Nephron (organoid): Measurements from ENCODE around the gene SMAD6.

ENCODE experiments used
- H3K27ac Mint-ChIP-seq, 3 experiments: 2 replicates each; pipeline ENCODE4 v1.8.0; 2020; ENCODE audit warnings: mixed read lengths in 3 of 3, mild to moderate bottlenecking in 2 of 3, moderate library complexity in 1 of 3
- H3K27me3 Mint-ChIP-seq: 2 replicates; pipeline ENCODE4 v1.8.0; 2021; ENCODE audit warnings: low read depth, mild to moderate bottlenecking, moderate library complexity, mixed read lengths
- H3K36me3 Mint-ChIP-seq: 2 replicates; pipeline ENCODE4 v1.8.0; 2020; ENCODE audit warnings: low read depth, mixed read lengths
- H3K4me1 Mint-ChIP-seq: 2 replicates; pipeline ENCODE4 v1.8.0; 2020; ENCODE audit warnings: mixed read lengths
- H3K4me3 Mint-ChIP-seq, 3 experiments: 2 replicates each; pipeline ENCODE4 v1.8.0; 2020; ENCODE audit warnings: mild to moderate bottlenecking in 3 of 3, mixed read lengths in 3 of 3, moderate library complexity in 2 of 3
- H3K9me3 Mint-ChIP-seq: 2 replicates; pipeline ENCODE4 v1.8.0; 2020; ENCODE audit warnings: mixed read lengths
- TF ChIP-seq, protein P1 (sequence below), 3 experiments: fragments of 200-600 bp; sonication (generic); IDR thresholded peaks; one replicate each; pipeline ENCODE4 v1.5.0; 2021; ENCODE audit warnings: antibody characterized with exemption in 3 of 3; ENCODE audit not compliant: unreplicated experiment in 3 of 3

SMAD6 gene

DNA sequence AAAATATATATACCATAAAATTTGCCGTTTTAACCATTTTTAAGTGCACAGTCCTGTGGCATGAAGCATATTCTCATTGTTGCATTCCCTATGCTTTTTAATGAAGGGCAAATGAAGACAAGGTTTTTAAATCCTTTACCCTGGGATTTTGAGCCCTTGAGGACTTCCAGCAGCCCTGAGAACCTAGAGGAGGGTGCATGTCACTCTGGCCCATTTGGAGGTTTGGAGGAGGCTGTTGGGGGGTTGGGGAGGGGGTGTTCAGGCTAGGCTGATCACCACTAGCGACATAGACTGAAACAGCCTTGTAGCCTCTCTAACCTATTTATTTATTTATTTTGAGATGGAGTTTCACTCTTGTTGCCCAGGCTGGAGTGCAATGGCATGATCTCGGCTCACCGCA is 86.0 kb downstream of the SMAD6 start:
- Mint-ChIP-seq H3K27me3 (peaks cover 3% of the 10 kb centered on the region), H3K4me3 (no peak overlapping the region), H3K9me3 (no peaks in the 10 kb centered on the region), H3K36me3 (peaks cover 12% of the 10 kb centered on the region), H3K4me1 (peaks cover 28% of the 10 kb centered on the region), H3K27ac (peak overlapping the region in 1 of 3 experiments; percentile 54)
- TF ChIP-seq, protein P1, sequence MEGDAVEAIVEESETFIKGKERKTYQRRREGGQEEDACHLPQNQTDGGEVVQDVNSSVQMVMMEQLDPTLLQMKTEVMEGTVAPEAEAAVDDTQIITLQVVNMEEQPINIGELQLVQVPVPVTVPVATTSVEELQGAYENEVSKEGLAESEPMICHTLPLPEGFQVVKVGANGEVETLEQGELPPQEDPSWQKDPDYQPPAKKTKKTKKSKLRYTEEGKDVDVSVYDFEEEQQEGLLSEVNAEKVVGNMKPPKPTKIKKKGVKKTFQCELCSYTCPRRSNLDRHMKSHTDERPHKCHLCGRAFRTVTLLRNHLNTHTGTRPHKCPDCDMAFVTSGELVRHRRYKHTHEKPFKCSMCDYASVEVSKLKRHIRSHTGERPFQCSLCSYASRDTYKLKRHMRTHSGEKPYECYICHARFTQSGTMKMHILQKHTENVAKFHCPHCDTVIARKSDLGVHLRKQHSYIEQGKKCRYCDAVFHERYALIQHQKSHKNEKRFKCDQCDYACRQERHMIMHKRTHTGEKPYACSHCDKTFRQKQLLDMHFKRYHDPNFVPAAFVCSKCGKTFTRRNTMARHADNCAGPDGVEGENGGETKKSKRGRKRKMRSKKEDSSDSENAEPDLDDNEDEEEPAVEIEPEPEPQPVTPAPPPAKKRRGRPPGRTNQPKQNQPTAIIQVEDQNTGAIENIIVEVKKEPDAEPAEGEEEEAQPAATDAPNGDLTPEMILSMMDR (IDR thresholded peaks at IDR 0.05; ENCODE audit: unreplicated experiment in 3 of 3) = no peak

- H3K27me3 Mint-ChIP-seq = peaks cover 3% of the 10 kb centered on the region
- H3K4me1 Mint-ChIP-seq = peaks cover 19% of the 10 kb centered on the region
- H3K9me3 Mint-ChIP-seq = no peaks in the 10 kb centered on the region
- H3K4me3 Mint-ChIP-seq = no peak overlapping the region
- peaks cover 4% of the 10 kb centered on the region for H3K36me3 Mint-ChIP-seq
- TF ChIP-seq, protein P1 (IDR thresholded peaks at IDR 0.05; ENCODE audit: unreplicated experiment in 3 of 3) = peak in 2 of 3 experiments; percentile 20 to 43
- peak overlapping the region in 2 of 3 experiments; percentile 64 to 81 for H3K27ac Mint-ChIP-seq
Observed at GRCh38 chr15:66789029-66790025, 87.3 kb downstream of the SMAD6 start.

GRCh38 chr15:66795851-66796250 is 93.8 kb downstream of the SMAD6 start:
- Mint-ChIP-seq H3K36me3 (no peaks in the 10 kb centered on the region), H3K9me3 (no peaks in the 10 kb centered on the region), H3K4me3 (no peak overlapping the region), H3K4me1 (peaks cover 2% of the 10 kb centered on the region), H3K27me3 (peaks cover 3% of the 10 kb centered on the region), H3K27ac (no peak overlapping the region)
- TF ChIP-seq, protein P1 (IDR thresholded peaks at IDR 0.05; ENCODE audit: unreplicated experiment in 3 of 3) = no peak

GRCh38 chr15:66796343-66796742 is 94.3 kb downstream of the SMAD6 start:
- Mint-ChIP-seq H3K4me3 (no peak overlapping the region), H3K4me1 (peaks cover 7% of the 10 kb centered on the region), H3K27me3 (peaks cover 3% of the 10 kb centered on the region), H3K9me3 (no peaks in the 10 kb centered on the region), H3K36me3 (no peaks in the 10 kb centered on the region), H3K27ac (peak overlapping the region in 1 of 3 experiments; percentile 40)
- TF ChIP-seq, protein P1 (IDR thresholded peaks at IDR 0.05; ENCODE audit: unreplicated experiment in 3 of 3) = no peak

DNA sequence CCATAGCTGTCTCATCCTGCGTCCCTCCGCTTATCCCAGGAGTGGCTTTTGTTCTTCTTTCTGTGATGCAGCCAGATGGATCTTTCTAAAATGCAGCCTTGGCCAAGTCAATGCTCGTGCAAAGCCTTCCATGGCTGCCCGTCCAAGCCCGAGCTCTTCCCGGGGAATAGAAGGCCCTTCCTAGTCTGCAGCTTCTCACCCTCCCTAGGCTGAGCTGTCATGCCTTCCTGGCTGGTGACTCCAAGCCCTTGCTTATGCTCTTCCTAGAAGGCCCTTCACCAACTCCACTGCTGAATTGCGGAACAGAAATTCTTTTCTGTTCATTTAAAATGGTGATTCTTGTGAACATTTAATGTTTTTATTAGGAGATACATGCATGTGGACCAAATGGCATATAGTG is 95.9 kb downstream of the SMAD6 start:
- no peak overlapping the region for H3K27ac Mint-ChIP-seq
- H3K4me1 Mint-ChIP-seq = peaks cover 23% of the 10 kb centered on the region
- TF ChIP-seq, protein P1 (IDR thresholded peaks at IDR 0.05; ENCODE audit: unreplicated experiment in 3 of 3) = no peak
- no peaks in the 10 kb centered on the region for H3K9me3 Mint-ChIP-seq
- H3K4me3 Mint-ChIP-seq = no peak overlapping the region
- H3K36me3 Mint-ChIP-seq = no peaks in the 10 kb centered on the region
- H3K27me3 Mint-ChIP-seq = peaks cover 4% of the 10 kb centered on the region
